HG03378 (cell line): ENCODE data around the gene LTA.

Source experiments
- ATAC-seq: cut with Tn5 transposase; IDR thresholded peaks from one replicate; pipeline ENCODE4 v1.9.1; 2021; ENCODE audit warnings: mild to moderate bottlenecking, moderate library complexity; ENCODE audit not compliant: unreplicated experiment

The LTA gene

GRCh38 chr6:31568537-31568961 is 3.5 kb upstream of the LTA start:
- ATAC-seq = peak; percentile 54

GRCh38 chr6:31569861-31570536 is 2.1 kb upstream of the LTA start:
- no peak for ATAC-seq

- ATAC-seq = no peak
These were observed 1.4 kb downstream of the LTA start for GRCh38 chr6:31573239-31574105.

DNA sequence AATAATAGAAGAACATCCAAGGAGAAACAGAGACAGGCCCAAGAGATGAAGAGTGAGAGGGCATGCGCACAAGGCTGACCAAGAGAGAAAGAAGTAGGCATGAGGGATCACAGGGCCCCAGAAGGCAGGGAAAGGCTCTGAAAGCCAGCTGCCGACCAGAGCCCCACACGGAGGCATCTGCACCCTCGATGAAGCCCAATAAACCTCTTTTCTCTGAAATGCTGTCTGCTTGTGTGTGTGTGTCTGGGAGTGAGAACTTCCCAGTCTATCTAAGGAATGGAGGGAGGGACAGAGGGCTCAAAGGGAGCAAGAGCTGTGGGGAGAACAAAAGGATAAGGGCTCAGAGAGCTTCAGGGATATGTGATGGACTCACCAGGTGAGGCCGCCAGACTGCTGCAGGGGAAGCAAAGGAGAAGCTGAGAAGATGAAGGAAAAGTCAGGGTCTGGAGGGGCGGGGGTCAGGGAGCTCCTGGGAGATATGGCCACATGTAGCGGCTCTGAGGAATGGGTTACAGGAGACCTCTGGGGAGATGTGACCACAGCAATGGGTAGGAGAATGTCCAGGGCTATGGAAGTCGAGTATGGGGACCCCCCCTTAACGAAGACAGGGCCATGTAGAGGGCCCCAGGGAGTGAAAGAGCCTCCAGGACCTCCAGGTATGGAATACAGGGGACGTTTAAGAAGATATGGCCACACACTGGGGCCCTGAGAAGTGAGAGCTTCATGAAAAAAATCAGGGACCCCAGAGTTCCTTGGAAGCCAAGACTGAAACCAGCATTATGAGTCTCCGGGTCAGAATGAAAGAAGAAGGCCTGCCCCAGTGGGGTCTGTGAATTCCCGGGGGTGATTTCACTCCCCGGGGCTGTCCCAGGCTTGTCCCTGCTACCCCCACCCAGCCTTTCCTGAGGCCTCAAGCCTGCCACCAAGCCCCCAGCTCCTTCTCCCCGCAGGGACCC is 2.3 kb downstream of the LTA start:
- ATAC-seq = no peak

- no peak for ATAC-seq
These were observed 3.3 kb downstream of the LTA start, which contains the start of gene TNF for GRCh38 chr6:31575335-31575901. Gene TNF (plus strand): TSS chr6:31575565. CDS start chr6:31575742, 177 bp downstream.

- ATAC-seq = no peak
These were observed 4.0 kb downstream of the LTA start for GRCh38 chr6:31575952-31576685.

GRCh38 chr6:31576897-31577578 is 4.9 kb downstream of the LTA start:
- no peak for ATAC-seq

- no peak for ATAC-seq
These were observed 5.5 kb downstream of the LTA start for GRCh38 chr6:31577579-31577966.

- no peak for ATAC-seq
These were observed 6.4 kb downstream of the LTA start for GRCh38 chr6:31578184-31579118.

DNA sequence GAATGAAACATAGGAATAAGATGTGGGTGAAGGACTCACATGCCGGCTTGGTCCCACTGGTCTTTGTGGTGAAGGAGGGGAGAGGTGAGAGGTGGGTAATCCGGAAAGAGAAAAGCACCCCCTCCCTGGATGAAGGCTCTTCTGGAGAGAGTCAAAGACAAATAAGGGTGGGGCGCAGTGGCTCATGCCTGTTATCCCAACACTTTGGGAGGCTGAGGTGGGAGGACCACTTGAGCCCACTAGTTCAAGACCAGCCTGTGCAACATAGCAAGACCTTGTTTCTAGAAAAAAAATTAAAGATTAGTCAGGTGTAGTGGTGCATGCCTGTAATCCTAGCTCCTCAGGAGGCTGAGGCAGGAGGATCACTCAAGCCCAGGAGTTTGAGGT is 7.0 kb downstream of the LTA start:
- ATAC-seq = no peak

DNA sequence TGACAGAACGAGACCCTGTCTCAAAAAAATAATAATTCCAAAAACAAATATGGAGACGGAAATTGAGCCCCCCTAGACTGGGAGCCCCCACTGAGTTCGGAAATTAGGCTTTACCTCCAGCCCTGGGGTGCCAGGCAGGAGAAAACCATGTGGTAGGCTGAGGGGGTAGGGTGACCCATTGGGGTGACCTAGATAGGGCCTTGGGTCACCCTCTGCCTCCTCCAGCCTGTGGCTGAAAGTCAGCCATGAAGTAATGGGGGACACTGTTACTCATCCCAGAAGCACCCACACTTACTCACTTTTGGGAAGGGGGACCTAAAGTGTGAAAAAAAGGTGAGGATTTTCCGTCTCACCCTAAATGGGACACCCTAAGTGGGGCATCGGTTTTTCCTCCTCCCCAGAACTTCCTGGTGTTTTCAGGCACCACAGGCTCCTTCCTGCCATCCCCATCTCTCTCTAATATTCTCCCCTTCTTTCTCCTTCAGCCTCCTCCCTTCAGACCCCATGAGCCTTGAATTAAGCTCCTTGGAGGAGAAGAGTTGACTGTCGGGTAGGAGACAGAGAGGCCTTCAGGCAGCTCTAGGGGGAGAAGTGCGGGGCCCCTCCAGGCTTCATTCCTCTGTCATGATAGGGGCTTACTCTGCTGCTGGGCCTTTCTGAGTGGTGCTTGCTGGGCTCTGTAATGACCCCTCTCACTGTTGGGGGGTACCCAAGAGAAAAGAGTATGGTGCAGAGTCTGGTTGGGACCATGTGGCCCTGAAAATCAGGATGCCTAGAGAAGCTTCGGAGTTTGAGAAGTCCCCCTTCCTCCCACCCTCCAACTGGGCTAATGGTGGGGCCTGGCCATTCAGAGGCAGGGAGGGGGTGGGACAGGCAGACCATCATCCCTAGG is 7.7 kb downstream of the LTA start:
- no peak for ATAC-seq

GRCh38 chr6:31580438-31580740 is 8.3 kb downstream of the LTA start:
- no peak for ATAC-seq

DNA sequence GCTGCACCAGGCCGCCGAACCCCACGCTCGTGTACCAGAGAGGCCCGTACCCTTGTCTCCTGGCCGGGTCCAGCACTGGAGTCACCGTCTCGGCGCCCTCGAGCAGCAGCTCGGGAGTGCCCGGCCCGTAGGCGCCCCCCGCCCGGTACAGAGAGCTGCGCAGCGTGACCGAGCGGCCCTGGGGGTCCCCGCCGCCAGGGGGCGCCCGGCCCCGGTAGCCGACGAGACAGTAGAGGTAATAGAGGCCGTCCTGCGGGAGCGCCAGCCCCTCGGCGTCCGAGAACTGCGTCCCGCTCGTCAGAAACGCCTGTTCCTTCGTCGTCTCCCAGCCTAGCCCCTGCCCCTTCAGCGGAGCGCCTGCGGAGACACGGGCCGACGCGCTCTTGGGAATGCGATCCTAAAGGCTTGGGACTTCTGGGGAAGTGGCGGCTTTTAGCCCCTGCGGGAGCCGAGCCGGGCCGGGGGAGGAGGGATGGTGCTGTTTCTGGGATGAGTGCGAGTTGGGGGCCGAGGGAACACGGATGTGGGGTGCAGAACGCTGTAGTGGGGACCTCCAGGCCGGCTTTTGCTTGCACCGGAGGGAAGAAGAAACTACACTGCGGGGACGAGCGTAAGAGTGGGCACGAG is 8.8 kb downstream of the LTA start:
- ATAC-seq = peak; percentile 43

DNA sequence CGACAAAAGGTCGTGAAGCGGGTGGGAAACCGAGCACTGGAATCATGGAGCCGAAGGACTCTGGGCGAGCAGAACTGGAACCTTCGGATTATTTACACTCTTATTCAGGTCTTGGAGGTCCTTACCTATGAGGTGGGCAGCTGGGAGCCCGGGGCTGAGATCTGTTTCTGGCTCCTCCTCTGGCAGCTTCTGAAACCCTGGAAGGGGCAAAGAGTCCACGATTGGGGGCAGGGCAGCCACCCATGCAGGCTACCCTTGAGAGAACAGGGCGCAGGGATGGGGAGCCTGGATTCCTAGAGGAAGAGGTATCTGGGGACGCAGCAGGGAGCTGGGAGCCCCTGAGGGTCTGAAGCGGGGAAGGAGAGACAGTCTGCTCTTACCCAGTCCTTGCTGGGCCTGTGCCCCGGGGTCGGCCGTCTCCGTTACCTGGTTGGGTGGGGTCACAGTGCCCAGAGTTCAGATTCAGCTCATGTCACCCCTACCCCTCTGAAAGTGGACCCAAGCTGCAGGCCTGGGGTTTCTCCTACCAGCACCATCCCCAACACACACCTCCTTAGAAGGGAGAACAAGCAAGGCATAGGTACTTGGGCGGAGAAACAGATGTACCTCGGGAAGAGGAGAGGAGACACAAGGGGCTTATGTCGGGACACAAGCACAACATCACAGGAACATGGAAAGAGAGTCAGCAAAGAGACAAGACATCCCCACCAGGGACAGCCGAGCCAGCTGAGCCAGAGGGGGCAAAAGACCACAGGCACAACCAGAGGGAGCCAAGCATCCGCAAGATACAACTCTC is 9.5 kb downstream of the LTA start:
- no peak for ATAC-seq

DNA sequence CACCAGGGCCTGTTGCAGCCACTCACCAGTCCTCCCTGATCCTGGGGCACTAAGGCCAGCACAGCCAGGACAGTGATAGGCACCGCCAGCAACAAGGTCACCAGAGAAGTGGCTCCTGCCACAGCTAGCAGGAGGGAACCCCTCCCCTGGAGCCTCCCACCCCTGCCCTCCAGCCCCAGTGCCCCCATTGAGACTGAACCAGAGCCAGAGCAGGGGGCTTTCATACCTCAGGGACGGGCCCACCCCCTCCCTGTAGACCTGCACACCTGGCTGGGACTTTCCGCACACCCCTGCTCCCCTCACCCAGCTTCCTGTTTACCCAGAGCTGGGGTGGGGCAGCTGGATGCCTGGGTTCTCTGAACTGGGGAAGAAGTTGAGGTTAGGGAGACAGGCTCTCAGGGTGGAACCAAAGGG is 10.1 kb downstream of the LTA start, which contains the start of gene LTB:
LTB (minus strand) TSS at position 195 of the 414 bp plus-strand sequence; CDS start at position 188, 7 bp downstream.
- ATAC-seq = no peak

DNA sequence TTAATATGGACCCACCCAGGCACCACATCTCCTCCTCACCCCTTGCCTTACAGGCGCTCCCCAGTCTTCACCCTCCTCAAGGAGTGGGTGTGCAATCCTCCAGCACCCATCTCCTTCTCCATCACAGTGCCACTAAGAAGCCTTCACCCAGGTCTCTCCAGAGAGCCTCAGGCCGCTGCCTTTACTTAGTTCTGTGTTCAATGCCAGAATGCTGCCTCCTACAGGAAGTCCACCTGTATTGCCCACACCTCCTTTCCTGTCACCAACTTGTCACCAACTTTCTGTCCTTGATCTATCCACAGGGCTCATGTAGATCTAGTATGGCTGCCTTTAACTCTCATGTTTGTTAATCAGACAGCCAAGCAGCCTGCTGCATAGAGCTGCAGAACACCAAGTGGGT is 13.4 kb downstream of the LTA start:
- ATAC-seq = no peak
